Erythroblast (primary cell): Measurements from ENCODE around the gene CHMP6.
A peak's percentile ranks its signal among the peaks of the same experiment; 100 is the strongest.

Experiments
- DNase-seq, 2 experiments: peaks; one replicate each; lab custom pipeline; 2025; lab: John Stamatoyannopoulos, UW
- GATA1 ChIP-seq: IDR thresholded peaks from 2 replicates; pipeline ENCODE4 v1.6.1; 2011; ENCODE audit warnings: low read depth, mild to moderate bottlenecking, control low read depth, low read length, moderate library complexity
- POLR2A ChIP-seq: IDR thresholded peaks from 2 replicates; pipeline ENCODE4 v1.6.1; 2011; ENCODE audit warnings: mild to moderate bottlenecking, low read length

The CHMP6 gene

DNA sequence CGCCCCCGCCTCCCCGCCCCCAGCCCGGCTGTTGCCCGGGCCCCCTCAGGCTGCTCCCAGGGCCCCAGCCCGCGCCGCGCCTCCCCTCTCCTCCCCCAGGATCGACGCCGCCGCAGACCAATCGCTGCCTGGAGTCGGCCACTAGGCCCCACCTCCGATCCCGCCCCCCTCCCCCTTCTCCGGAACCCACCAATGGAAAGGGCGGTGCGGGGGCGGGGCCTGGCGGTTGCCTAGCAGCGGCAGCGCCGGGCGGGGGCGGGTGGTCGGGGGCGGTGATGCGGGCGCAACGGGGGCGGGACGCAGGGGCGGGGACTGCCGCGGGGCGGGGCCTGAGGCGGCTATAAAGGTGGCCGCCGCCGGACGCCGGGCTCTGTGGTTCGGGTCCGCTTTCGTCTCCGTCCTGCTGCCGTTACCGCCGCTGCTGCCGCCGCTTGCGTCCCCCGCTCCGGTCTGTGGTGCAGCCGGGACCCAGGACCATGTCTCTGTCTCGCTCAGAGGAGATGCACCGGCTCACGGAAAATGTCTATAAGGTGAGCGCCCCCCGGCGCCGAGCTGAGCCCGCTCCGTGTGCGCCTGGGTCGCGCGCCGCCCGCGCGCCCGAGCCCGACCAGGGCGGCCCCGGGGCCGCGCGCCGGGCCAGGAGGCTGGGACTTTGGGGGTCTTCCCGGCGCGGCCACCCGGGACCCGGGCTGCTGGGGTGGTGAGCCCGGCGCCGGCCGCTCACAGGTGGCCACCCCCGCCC is 43.3 kb downstream of the CHMP6 start, which contains the start of gene BAIAP2:
Gene BAIAP2 (plus strand): TSS at position 373 of the 742 bp plus-strand sequence. CDS start 104 bp downstream, at position 477.
- DNase-seq = peak; percentile 95 to 97
- no peak for TF ChIP-seq GATA1
- peak; percentile 66 for TF ChIP-seq POLR2A

DNA sequence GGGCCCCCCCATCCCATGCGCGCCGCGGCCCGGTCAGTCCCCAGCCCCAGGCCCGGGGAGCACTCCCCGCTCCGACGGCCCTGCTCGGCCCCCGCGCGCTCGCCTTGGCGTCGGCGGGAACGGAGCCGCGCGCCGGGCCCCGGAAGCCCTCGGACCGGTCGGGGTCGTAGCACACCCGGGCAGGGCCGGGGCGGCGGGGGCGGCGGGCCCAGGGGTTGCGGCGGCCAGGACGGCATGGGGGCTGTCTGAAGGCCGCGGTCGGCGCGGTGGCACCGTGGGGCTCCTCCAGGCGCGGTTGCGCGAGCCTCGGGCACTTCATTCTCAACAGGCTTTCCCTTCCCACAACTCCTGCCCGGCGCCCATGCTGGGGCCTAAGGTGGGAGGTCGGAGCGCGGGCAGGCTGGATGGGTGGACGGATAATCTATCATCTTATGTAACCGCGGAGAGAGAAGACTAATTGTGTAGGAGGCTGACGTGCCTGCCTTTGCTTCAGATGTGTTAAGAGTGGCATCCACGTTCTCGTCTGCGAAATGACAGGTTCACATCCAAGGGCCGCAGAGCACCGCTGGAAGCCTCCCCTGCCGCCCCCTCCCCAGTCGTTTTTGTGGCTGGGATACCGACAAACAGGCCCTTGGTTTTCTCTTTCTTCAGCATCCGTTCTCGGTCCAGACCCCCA is 44.0 kb downstream of the CHMP6 start:
- peak; percentile 71 to 74 for DNase-seq
- TF ChIP-seq POLR2A (no peak), GATA1 (no peak)

DNA sequence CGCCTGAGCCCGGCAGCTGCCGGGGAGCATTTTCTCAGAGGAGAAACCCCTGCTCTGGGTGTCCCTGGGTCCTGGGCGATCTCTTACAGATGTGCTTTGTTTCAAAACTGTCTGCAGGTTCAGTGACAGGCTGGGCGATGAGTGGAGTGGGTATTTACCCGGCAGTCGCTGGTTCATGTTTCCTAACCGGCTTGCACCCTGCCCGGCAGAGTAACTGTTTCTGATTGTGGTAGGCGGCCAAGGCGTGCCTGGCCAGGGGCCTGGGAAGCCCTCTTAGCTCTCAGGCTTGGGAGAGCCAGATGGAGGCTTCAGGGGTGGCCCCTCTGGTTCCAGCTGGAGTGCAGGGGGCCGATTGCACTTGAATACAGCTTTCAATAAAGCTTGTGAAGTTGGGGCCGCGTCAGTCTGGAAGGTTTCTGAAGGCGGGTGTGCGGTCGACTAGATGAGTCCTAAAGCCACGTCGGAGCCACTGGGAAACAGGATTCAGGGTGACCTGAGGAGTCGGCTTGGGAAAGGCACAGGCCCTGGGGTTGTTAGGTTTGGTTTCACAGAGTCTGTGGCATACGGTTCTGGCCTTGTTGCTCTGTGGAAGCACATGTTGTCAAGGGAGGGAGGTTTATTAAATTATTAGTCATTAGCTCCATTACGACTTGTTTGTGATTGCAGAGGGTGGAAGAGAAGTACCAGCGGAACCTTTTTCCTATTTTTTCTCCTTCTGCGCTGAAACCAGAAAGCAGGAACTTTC is 44.7 kb downstream of the CHMP6 start:
- peak in 1 of 2 experiments; percentile 52 for DNase-seq
- TF ChIP-seq GATA1 = no peak
- no peak for TF ChIP-seq POLR2A

DNA sequence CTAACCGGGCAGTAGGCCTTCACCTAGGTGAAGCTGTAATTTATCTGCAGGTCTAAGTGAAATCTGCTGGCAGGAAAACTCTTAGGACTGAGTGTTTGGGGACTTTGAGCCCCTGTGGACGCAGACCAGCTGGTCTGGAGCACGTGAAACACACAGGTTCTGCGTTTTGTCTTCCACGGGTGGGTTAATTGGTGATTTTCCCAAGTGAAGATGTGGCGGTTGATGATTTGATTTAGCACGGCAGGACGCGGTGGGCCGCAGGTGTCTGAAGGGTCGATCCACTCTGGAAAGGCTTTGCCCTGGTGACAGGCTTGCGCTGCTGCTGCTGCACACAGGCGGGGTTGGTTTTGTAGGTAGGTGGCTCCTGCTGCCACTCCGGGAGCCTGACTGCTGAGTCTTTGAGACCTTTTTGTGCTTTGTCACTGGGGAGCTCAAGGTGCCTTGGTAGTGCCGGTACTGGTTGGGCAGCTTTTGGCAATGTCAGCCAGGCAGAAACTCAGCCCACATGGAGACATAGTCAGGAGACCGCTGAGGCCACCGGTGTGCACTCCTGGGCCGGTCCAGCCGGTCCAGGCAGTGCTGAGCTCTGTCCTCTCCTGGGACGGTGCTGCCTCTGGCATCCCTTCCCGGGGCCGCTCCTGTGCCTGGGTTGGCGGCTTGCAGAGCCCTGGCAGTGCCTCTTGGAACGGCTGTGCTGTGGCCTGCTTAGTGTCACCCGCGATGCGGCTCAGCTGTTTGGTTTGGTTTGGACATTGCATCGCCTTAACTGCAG is 45.6 kb downstream of the CHMP6 start:
- TF ChIP-seq POLR2A (no peak), GATA1 (no peak)
- peak in 1 of 2 experiments; percentile 44 for DNase-seq

DNA sequence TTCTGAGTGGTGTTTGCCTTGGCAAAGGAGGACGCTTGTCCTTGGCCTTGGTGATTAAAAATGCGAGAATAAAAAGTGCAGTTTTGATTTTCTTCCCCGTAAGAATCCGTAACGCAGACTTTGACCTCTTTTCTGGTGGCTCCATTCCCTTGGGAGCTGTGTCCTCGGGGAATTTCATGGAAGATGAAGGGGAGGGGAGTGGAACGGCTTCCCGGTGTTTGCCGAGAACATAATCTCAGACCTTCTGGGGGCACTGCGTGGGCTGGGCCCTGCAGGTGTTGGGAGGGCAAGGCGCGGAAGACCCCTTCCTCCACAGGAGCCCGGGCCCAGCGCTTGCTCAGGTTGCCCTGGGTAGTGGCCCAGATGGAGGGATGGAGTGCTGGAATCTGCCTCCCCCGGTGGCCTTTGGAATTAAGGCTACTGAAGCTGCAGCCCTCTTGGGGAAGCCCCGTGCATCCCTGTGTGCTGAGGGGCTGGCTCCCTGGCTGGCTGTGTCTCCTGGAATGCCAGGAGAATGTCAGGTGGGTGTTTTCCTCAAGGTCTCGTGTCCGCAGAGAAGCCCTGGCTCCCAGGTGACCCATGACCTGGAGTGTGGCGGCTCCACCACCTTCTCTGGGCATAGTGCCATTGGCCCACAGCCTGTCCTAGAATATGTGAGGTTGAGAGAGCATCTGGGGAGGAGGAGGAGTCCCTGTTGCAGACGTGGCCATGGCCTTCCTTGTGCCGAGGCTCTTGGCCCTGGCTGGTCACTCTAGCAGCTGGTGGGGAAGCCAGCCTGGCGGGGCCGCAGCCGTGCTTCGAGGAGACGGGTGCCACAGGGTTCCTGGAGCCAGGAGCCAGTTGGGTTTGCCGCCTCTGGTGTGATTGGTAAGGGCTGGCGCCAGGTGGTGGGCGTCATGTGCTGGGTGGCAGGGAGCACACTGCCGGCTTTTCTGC is 46.4 kb downstream of the CHMP6 start:
- no peak for DNase-seq
- no peak for TF ChIP-seq GATA1
- TF ChIP-seq POLR2A = no peak

DNA sequence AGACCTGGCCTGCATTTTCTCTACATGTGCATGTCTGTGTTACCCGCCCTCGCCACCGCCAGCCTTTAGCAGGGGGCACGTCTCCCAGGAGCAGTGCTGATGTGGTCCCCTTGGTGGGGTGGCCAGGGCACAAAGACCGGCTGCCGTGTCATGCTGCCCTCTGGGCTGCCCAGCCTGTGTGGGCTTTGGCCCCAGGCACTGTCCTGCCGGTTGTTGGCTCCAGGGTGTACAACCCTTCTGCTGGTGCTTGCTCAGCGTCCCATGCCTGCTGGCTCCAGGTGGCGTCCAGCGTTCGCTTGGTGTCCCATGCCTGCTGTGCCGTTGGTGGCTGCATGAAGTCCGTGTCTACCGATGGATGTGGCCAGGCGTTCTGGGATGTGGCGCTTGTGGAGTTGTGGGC is 47.5 kb downstream of the CHMP6 start:
- DNase-seq = no peak
- no peak for TF ChIP-seq GATA1
- TF ChIP-seq POLR2A = no peak

DNA sequence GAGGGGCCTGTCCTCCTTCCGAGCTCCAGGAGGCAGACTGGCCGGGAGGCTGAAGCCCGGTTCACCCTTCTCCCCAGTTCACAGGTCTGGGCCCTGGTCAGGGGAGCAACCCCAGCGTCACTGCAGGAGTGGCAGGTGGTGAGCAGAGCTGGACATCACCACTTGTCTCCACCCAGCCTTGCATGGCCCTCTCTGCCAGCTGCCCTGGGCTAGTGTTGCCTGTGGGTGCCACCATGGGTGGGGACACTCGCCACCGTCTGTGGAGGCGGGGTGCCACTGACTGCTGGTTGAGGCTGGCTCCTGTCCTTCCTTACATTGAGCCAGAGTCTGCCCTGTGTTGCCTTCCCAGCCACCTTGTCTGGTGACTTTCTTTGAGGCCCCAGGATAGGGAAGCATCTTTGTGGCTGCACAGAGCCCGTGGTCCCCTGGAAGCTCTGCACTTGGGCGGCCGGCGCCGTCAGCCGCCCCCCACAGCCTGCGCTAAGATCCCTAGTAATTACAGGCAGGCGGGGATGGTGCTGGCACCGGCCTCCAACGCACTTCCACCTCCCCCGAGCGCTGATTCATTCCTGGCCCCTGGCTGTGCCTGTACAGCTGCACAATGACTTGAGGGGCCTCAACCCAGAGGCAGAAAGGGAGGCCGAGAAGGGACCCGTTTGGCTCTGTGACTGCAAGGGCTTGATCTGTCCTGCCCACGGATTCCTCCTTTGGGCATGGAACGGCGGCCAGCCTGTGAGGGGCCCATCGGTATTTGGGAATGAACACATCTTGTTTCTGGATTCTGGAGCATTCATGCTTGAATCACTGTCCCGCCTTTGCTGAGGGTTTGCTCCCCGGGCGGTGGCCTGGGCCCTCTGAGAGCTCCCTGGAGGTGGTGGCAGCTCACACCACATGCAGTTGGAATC is 48.5 kb downstream of the CHMP6 start:
- no peak for DNase-seq
- TF ChIP-seq GATA1 = no peak
- TF ChIP-seq POLR2A = no peak

DNA sequence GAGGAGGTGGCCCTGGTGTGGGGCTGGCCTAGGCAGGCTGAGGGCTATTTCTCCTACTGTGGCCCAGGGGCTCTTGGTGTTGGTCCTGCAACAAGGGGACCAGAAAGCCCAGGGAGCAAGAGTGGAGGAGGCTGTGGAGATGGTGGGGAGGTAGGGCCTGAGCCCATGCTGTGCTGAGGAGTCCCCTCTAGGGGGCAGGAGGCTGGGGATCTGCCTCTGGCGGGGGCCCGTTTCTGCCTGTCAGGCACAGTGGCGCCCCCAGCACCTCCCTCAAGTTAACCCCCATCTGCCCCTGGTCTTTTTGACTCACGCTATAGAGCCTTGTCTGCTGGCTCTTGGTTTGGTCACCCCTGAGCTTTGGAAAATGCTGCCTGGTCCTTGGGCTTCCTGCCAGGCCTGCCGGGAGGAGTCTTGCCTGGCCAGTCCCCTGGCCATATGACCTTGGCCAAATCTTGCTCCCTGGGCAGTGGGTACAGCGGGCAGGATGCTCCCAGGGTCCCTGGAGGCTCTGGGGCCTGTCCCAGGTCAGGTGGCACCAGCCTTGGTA is 49.2 kb downstream of the CHMP6 start:
- TF ChIP-seq GATA1 = no peak
- TF ChIP-seq POLR2A = no peak
- peak; percentile 52 to 61 for DNase-seq

DNA sequence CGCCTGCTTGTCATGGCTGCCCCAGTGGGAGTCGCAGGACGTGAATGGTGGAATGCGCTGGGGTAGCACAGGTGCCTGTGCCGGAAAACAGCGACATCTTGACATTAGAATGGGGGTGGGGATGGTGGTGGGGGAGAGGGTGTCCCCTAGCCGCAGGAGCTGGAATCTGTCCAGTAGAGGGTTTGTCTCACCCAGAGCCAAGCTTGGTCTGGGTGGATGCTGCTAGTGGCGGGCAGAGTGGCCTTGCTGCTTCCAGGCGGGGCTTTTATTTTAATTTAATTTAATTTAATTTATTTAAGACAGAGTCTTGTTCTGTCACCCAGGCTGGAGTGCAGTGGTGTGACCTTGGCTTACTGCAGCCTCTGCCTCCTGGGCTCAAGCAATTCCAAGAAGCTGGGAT is 51.0 kb downstream of the CHMP6 start:
- TF ChIP-seq POLR2A (no peak), GATA1 (no peak)
- no peak for DNase-seq

DNA sequence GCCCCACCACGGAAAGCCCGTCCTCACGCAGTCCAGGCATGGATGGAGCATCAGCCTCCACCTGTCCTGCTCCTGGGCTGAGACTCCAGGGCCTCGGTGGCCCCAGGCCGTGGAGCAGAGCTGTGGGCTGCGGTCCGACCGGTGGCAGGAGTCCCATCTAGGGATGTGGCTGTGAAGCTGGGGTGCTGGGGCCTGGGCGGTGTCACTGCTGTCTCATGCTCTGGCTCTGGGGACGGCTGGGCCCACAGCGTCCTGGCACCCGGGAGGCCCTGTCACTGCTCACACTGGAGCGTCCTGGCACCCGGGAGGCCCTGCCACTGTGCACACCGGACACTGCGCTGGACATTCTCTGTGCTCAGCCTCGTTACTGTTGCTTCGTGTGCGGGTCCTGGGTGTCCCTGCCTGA is 51.7 kb downstream of the CHMP6 start:
- DNase-seq = no peak
- no peak for TF ChIP-seq GATA1
